Ishikawa (cell line): ENCODE results near the gene MSLN.
A peak's percentile ranks its signal among the peaks of the same experiment; 100 is the strongest.

ENCODE experiments used
- CEBPB ChIP-seq: IDR thresholded peaks from 2 replicates; pipeline ENCODE4 v1.6.1; 2012
- CREB1 ChIP-seq: IDR thresholded peaks from 2 replicates; pipeline ENCODE4 v1.6.1; 2012; ENCODE audit warnings: low read depth
- EGR1 ChIP-seq: IDR thresholded peaks from 2 replicates; pipeline ENCODE4 v1.6.1; 2012
- EP300 ChIP-seq: IDR thresholded peaks from 2 replicates; pipeline ENCODE4 v1.6.1; 2012; ENCODE audit warnings: borderline replicate concordance
- FOXM1 ChIP-seq: IDR thresholded peaks from 2 replicates; pipeline ENCODE4 v1.6.1; 2012; ENCODE audit warnings: low read depth, borderline replicate concordance
- MAX ChIP-seq: IDR thresholded peaks from 2 replicates; pipeline ENCODE4 v1.6.1; 2012
- NFIC ChIP-seq: IDR thresholded peaks from 2 replicates; pipeline ENCODE4 v1.6.1; 2012
- RAD21 ChIP-seq: IDR thresholded peaks from 2 replicates; pipeline ENCODE4 v1.6.1; 2012; ENCODE audit warnings: low read depth
- REST ChIP-seq: IDR thresholded peaks from 2 replicates; pipeline ENCODE4 v1.6.1; 2012; ENCODE audit warnings: low read depth, mild to moderate bottlenecking
- TAF1 ChIP-seq: IDR thresholded peaks from 2 replicates; pipeline ENCODE4 v1.6.1; 2012; ENCODE audit warnings: low read depth, mild to moderate bottlenecking
- TCF12 ChIP-seq: IDR thresholded peaks from 2 replicates; pipeline ENCODE4 v1.6.1; 2012; ENCODE audit warnings: low read depth
- TEAD4 ChIP-seq: IDR thresholded peaks from 2 replicates; pipeline ENCODE4 v1.6.1; 2012
- USF1 ChIP-seq: IDR thresholded peaks from 2 replicates; pipeline ENCODE4 v1.6.1; 2012
- YY1 ChIP-seq: IDR thresholded peaks from 2 replicates; pipeline ENCODE4 v1.6.1; 2012; ENCODE audit warnings: low read depth
- ZBTB7A ChIP-seq: IDR thresholded peaks from 2 replicates; pipeline ENCODE4 v1.6.1; 2012; ENCODE audit warnings: low read depth

Gene MSLN

GRCh38 chr16:726188-726437, 34.4 kb upstream of the MSLN start:
- no peak for TF ChIP-seq CEBPB

GRCh38 chr16:726438-727290, 33.9 kb upstream of the MSLN start, which contains the start of the genes CCDC78 and HAGHL:
Gene CCDC78, minus strand, starts transcription at chr16:726443. Its CDS starts 76 bp downstream, at chr16:726367.
Gene HAGHL, plus strand, starts transcription at chr16:727106. Its CDS starts 404 bp downstream, at chr16:727510.
- TF ChIP-seq USF1 (peak; percentile 56), ZBTB7A (0 out of 2 replicates have a peak, but pooled peaks have one; percentile 13), CEBPB (no peak)

- TF ChIP-seq USF1 (peak; percentile 31; the same call in 1 of the 2 replicates), YY1 (no peak), RAD21 (no peak), CEBPB (no peak), EP300 (no peak), TEAD4 (no peak), TAF1 (no peak), TCF12 (no peak), REST (no peak), MAX (peak; percentile 38; the same call in 1 of the 2 replicates), CREB1 (no peak), ZBTB7A (0 out of 2 replicates have a peak, but pooled peaks have one; percentile 22), EGR1 (no peak), NFIC (no peak), FOXM1 (no peak)
These were observed 33.1 kb upstream of the MSLN start for GRCh38 chr16:727291-727977.

GRCh38 chr16:728131-728889, 32.2 kb upstream of the MSLN start:
- peak; percentile 12; the same call in 1 of the 2 replicates for TF ChIP-seq TEAD4
- TF ChIP-seq ZBTB7A, result no peak
- no peak for TF ChIP-seq CREB1
- TF ChIP-seq YY1, result no peak
- TF ChIP-seq TAF1, result no peak
- TF ChIP-seq RAD21, result no peak
- TF ChIP-seq USF1, result peak; percentile 59
- TF ChIP-seq NFIC, result peak; percentile 20; the same call in 1 of the 2 replicates
- TF ChIP-seq EGR1, result no peak
- TF ChIP-seq TCF12, result peak; percentile 59; the same call in 1 of the 2 replicates
- TF ChIP-seq EP300, result no peak
- no peak for TF ChIP-seq FOXM1
- no peak for TF ChIP-seq CEBPB
- no peak for TF ChIP-seq REST
- peak; percentile 96 for TF ChIP-seq MAX
